Transverse colon (tissue), 4 donors: ENCODE data around the gene SNX22.

Experiments used
- CTCF ChIP-seq, 5 experiments: fragments of 200-600 bp in 3 of 5; fragments of 450-650 bp in 2 of 5; sonication (generic) in 3 of 5; IDR thresholded peaks; 1 replicate in 2 of 5; 2 replicates in 3 of 5; pipeline ENCODE4 v1.5.1; 2016 to 2017; ENCODE audit warnings: antibody characterized with exemption in 5 of 5, inconsistent platforms in 3 of 5, mild to moderate bottlenecking in 2 of 5, moderate library complexity in 1 of 5
- POLR2A ChIP-seq: fragments of 450-650 bp; IDR thresholded peaks from one replicate; pipeline ENCODE4 v1.6.1; 2016; ENCODE audit warnings: antibody characterized with exemption, mild to moderate bottlenecking, moderate library complexity
- POLR2AphosphoS5 ChIP-seq, 3 donors: sonication (generic); formaldehyde crosslinking; IDR thresholded peaks; one replicate each; pipeline ENCODE4 v1.6.1; 2016; ENCODE audit warnings: antibody characterized with exemption in 3 of 3

- TF ChIP-seq CTCF (IDR thresholded peaks at IDR 0.05), result no peak
- TF ChIP-seq POLR2AphosphoS5 (IDR thresholded peaks at IDR 0.05), result no peak
- no peak for TF ChIP-seq POLR2A
Measured at GRCh38 chr15:64107337-64107736, 44.2 kb upstream of the SNX22 start.
